ENCODE data around the gene BHLHE23.
"Not testable (repeated sequence)": the region's sequence is repeated elsewhere in the genome, so short reads cannot be mapped to it uniquely, and the experiment has no call there.

BHLHE23 gene

DNA sequence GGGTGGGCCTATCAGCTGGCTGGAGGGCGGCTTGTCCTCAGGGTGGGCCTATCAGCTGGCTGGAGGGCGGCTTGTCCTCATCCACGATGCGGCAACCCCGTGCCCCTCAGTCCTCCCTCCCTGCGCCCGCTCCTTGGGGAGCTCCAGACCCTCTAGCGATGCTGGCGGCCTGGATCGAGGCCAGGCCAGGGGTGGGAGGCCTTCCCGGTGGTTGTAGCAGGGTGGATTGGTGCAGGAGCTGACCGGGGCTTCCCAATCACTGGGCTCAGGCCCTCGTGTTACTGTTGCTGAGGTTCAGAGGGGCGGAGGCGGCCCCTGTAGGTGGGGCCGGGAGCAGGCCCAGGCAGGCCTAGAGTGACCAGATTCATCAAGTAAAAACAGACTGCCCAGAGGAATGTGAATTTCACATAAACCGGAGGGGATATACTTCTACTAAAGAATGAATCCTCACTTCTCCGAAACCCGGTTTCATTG lies 45.4 kb downstream of the BHLHE23 start:
- H3K9ac ChIP-seq (ENCODE audit: low read length): no peak overlapping the region
- no peaks in the 10 kb centered on the region for H3K79me2 ChIP-seq (ENCODE audit: low read length)
- TF ChIP-seq EZH2phosphoT487 (IDR thresholded peaks at IDR 0.05; ENCODE audit: low read length) (no peak), EZH2 (optimal IDR thresholded peaks at IDR 0.05; ENCODE audit: low read depth, low read length) (no peak), CTCF (IDR thresholded peaks at IDR 0.05; ENCODE audit: low read length) (no peak)
- no peaks in the 10 kb centered on the region for H3K9me3 ChIP-seq (replicated peaks; ENCODE audit: insufficient read depth, low read length)
- H3K27me3 ChIP-seq (replicated peaks; ENCODE audit: insufficient read depth, low read length): peaks cover 57% of the 10 kb centered on the region
- H3K9me2 ChIP-seq (replicated peaks; ENCODE audit: insufficient read depth, low read length): no peaks in the 10 kb centered on the region
- H3K36me3 ChIP-seq (replicated peaks; ENCODE audit: insufficient read depth, low read length): no peaks in the 10 kb centered on the region
- no peaks in the 10 kb centered on the region for H3K4me1 ChIP-seq (ENCODE audit: low read length)
- DNase-seq: no peak
- no peak overlapping the region for H3K27ac ChIP-seq (ENCODE audit: low read length)
- H3F3A ChIP-seq (ENCODE audit: insufficient read depth, low read length): no peaks in the 10 kb centered on the region
- H2AFZ ChIP-seq (ENCODE audit: low read length): no peak overlapping the region
- no peak overlapping the region for H3K4me2 ChIP-seq (ENCODE audit: low read depth, low read length)
- no peaks in the 10 kb centered on the region for H4K20me1 ChIP-seq (ENCODE audit: insufficient read depth, low read length)
- no peak overlapping the region for H3K4me3 ChIP-seq (ENCODE audit: low read length)

GRCh38 chr20:62960446-62961309 lies 46.1 kb downstream of the BHLHE23 start:
- not testable (repeated sequence) for H4K20me1 ChIP-seq (ENCODE audit: insufficient read depth, low read length); H3K4me3 ChIP-seq (ENCODE audit: low read length); H3K36me3 ChIP-seq (replicated peaks; ENCODE audit: insufficient read depth, low read length); H3K4me2 ChIP-seq (ENCODE audit: low read depth, low read length); DNase-seq; H2AFZ ChIP-seq (ENCODE audit: low read length); H3F3A ChIP-seq (ENCODE audit: insufficient read depth, low read length); H3K9me3 ChIP-seq (replicated peaks; ENCODE audit: insufficient read depth, low read length); H3K4me1 ChIP-seq (ENCODE audit: low read length); H3K27ac ChIP-seq (ENCODE audit: low read length); H3K9ac ChIP-seq (ENCODE audit: low read length); H3K9me2 ChIP-seq (replicated peaks; ENCODE audit: insufficient read depth, low read length); H3K79me2 ChIP-seq (ENCODE audit: low read length)
- H3K27me3 ChIP-seq (replicated peaks; ENCODE audit: insufficient read depth, low read length): peaks cover 62% of the 10 kb centered on the region

- Histone ChIP-seq H3K9me3 (replicated peaks; ENCODE audit: insufficient read depth, low read length) (no peaks in the 10 kb centered on the region), H4K20me1 (ENCODE audit: insufficient read depth, low read length) (no peaks in the 10 kb centered on the region), H3K4me2 (ENCODE audit: low read depth, low read length) (no peak overlapping the region), H3F3A (ENCODE audit: insufficient read depth, low read length) (no peaks in the 10 kb centered on the region), H3K9me2 (replicated peaks; ENCODE audit: insufficient read depth, low read length) (no peaks in the 10 kb centered on the region), H3K4me1 (ENCODE audit: low read length) (no peaks in the 10 kb centered on the region), H3K79me2 (ENCODE audit: low read length) (no peaks in the 10 kb centered on the region), H3K4me3 (ENCODE audit: low read length) (no peak overlapping the region), H3K27me3 (replicated peaks; ENCODE audit: insufficient read depth, low read length) (peaks cover 55% of the 10 kb centered on the region), H3K36me3 (replicated peaks; ENCODE audit: insufficient read depth, low read length) (no peaks in the 10 kb centered on the region), H3K9ac (ENCODE audit: low read length) (no peak overlapping the region), H3K27ac (ENCODE audit: low read length) (no peak overlapping the region), H2AFZ (ENCODE audit: low read length) (no peak overlapping the region)
- TF ChIP-seq CTCF (IDR thresholded peaks at IDR 0.05; ENCODE audit: low read length): no peak
- no peak for TF ChIP-seq EZH2 (optimal IDR thresholded peaks at IDR 0.05; ENCODE audit: low read depth, low read length)
- TF ChIP-seq EZH2phosphoT487 (IDR thresholded peaks at IDR 0.05; ENCODE audit: low read length): no peak
- DNase-seq: no peak
Measured at GRCh38 chr20:62959998-62960436, 46.7 kb downstream of the BHLHE23 start.

Data from MM.1S (cell line).